HG03457 (cell line): Measurements from ENCODE around the gene TMEM74B.
"Not testable (repeated sequence)": the region's sequence is repeated elsewhere in the genome, so short reads cannot be mapped to it uniquely, and the experiment has no call there.

Source experiments
- ATAC-seq: cut with Tn5 transposase; IDR thresholded peaks from one replicate; pipeline ENCODE4 v1.9.1; 2021; ENCODE audit warnings: moderate number of reproducible peaks; ENCODE audit not compliant: unreplicated experiment

Gene TMEM74B

DNA sequence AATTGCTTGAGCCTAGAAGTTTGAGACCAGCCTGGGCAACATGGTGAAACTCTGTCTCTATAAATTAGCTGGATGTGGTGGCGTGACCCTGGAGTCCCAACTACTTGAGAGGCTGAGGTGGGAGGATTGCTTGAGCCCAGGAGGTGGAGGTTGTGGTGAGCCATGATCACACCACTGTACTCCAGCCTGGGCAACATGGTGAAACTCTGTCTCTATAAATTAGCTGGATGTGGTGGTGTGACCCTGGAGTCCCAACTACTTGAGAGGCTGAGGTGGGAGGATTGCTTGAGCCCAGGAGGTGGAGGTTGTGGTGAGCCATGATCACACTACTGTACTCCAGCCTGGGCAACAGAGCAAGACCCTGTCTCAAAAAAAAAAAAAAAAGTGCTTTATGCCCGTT, 35.0 kb downstream of the TMEM74B start:
- ATAC-seq: not testable (repeated sequence)

DNA sequence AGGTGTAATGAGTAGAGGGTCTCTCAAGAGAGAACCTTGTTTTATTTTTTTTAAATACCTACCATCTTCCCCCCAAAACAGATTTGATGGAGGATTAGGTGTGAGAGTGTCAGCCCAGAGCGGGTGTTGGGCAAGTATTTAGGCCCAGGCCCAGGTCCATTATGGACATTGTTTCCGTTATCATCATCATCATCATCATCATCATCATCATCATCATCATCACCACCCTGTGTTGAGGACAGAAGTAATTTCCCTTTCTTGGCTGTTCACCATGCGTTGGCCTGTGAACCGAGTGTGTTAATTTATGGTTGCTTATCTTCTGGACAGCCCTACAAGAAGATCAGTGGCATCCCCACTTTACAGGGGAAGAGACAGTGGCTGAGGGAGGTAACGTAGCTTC, 37.8 kb downstream of the TMEM74B start:
- no peak for ATAC-seq

DNA sequence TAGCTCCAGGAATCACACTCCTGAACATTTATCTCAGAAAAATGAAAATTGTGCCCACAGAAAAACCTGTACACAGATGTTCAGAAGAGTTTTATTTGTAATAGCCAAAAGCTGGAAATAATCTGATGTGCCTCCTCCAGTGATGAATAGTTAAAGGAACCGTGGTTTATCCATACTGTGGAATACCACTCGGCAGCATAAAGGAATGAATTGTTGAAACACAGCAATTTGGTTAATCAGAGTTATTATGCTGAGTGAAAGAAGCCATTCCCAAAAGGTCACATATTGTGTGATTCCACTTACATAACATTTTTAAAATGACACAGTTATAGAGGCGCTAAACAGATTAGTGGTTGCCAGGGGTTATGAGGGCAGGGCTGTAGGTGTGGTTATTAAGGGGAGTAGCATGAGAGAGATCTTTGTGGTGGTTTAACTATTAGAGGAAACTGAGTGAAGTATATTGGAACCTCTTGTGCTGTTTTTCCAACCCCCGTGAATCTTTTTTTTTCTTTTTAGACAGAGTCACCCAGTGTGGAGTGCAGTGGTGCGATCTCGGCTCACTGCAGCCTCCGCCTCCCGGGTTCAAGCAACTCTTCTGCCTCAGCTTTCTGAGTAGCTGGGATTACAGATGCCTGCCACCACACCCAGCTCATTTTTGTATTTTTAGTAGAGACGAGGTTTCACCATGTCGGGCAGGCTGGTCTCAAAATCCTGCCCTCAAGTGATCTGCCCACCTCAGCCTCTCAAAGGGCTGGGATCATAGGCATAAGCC, 40.2 kb downstream of the TMEM74B start:
- no peak for ATAC-seq

DNA sequence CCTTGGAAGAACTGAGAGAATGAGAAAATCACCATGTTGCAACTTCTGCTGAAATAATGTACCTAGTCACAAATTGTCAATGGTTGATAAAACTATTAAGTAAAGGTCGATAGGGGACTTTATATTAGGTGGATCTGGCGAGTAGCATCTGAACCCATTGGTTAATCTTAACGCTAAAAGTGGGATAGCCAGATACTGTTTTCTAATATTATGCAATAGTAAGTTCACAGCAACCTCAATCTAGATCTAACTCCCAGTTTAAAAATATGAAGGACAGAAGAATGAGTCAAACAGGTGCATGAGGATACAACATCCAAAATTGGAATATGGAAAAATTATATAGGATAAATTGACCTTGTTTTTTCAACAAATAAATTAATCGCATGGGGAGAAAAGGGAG, 47.5 kb downstream of the TMEM74B start:
- ATAC-seq: no peak

DNA sequence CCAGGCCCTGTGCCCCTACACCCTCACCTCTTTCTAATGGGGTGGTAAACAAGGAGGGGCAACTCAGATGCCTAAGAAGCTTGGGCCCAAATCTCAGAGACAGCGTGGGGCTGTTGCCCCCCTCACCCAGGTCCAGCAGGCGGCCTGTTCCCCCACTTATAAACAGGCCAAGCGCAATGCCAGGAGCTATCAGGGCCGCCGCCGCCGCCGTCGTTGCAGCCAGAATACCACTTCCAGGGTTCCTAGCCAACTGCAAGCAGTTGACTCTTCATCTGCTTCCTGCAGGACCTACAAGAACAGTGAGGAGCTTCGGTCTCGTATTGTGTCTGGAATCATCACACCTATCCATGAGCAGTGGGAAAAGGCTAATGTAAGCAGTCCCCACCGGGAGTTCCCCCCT, 49.9 kb downstream of the TMEM74B start:
- no peak for ATAC-seq

DNA sequence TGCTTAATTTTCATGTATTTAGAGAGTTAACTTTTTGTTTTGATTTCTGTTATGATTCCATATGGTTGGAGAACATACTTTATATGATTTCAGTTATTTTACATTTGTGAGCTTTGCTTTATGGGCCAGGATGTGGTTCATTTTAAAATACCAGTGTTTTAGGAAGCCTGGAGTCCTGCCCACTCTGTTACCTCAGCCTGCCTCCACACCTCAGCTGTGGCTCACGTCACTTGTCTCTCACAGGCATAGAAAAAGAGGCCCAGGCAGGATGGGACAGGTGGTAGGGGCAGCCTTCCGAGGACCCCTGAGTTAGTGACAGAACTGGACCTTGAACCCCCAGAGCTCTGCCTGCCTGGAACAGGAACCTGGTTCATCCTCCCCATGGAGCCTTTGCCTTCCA, 50.4 kb downstream of the TMEM74B start:
- ATAC-seq: no peak

DNA sequence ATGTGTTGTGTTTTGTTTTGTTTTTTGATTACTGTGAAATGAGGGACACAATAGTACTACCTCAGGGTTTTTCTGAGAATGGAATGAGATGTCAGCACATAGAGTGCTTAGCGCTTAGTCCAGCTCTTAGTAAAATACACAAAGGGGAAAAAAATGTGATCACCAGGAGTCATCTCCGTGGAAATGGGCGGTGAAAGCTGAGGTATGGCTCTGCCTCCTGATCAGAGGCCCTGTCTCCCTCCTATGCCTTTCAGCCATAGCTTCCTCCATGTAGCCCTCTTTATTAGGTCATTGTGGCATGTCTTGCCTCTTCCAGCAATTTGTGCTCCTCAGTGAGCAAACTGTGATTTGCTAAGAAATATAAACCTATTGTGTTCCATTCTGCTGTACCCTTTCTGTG, 53.4 kb downstream of the TMEM74B start:
- ATAC-seq: no peak

DNA sequence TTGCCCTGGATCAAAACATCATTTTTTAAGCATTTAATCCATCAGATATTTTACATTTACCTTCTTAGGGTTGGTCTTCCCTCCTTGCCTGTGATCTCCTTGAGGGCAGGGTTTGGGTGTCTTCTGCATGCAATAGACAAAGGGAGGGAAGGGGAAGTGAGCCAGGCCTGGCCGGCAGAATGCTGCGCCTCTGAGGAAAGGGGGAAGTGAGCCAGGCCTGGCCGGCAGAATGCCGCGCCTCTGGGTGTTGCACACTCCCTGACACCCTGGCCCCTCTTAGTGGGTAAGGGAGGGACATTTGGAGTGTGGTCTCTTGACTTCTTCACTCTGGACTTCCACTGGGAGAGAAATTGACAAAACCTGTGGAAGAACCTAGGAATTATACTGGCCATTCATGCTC, 53.9 kb downstream of the TMEM74B start:
- ATAC-seq: no peak
